GM23338 (cell line): ENCODE measurements around the gene INPP5K. TPM values are rescaled to one million over a fixed set of nuclear protein-coding genes. Genes with fewer than 3 reads are reported as not detected.
A peak's percentile ranks its signal among the peaks of the same experiment; 100 is the strongest.

Experiments used
- ATAC-seq: fragments of 200-7000 bp; cut with Tn5 transposase; 3 replicates; pipeline ENCODE4 v1.9.1; 2020
- DNase-seq: peaks from one replicate; pipeline ENCODE4 v3.0.0-alpha.2; 2015; ENCODE audit warnings: low spot score
- H2AFZ ChIP-seq: fragments of 200-600 bp; sonication (generic); 2 replicates; pipeline ENCODE4 v1.8.0; 2016; ENCODE audit warnings: antibody characterized with exemption, mild to moderate bottlenecking, moderate library complexity
- H3F3A ChIP-seq: fragments of 200-600 bp; sonication (generic); replicated peaks from 2 replicates; pipeline ENCODE4 v1.8.0; 2017; ENCODE audit warnings: antibody characterized with exemption, mixed run types, low read depth
- H3K27ac ChIP-seq: fragments of 200-600 bp; sonication (generic); 2 replicates; pipeline ENCODE4 v1.6.1; 2016; ENCODE audit warnings: low read depth
- H3K27me3 ChIP-seq: fragments of 200-600 bp; sonication (generic); 2 replicates; pipeline ENCODE4 v1.8.0; 2016; ENCODE audit warnings: mild to moderate bottlenecking, mixed run types, moderate library complexity; ENCODE audit not compliant: insufficient read depth
- H3K36me3 ChIP-seq: fragments of 200-600 bp; sonication (generic); 2 replicates; pipeline ENCODE4 v1.8.0; 2016; ENCODE audit warnings: mild to moderate bottlenecking; ENCODE audit not compliant: insufficient read depth
- H3K4me1 ChIP-seq: fragments of 200-600 bp; sonication (generic); 2 replicates; pipeline ENCODE4 v1.8.0; 2016; ENCODE audit warnings: mild to moderate bottlenecking, moderate library complexity; ENCODE audit not compliant: insufficient read depth
- H3K4me2 ChIP-seq: fragments of 200-600 bp; sonication (generic); 2 replicates; pipeline ENCODE4 v1.7.1; 2017; ENCODE audit warnings: mixed run types
- H3K4me3 ChIP-seq: fragments of 200-600 bp; sonication (generic); 2 replicates; pipeline ENCODE4 v1.6.1; 2016; ENCODE audit warnings: mixed run types
- H3K79me2 ChIP-seq: fragments of 200-600 bp; sonication (generic); replicated peaks from 2 replicates; pipeline ENCODE4 v1.8.0; 2017; ENCODE audit warnings: mild to moderate bottlenecking; ENCODE audit not compliant: insufficient read depth
- H3K9me2 ChIP-seq: fragments of 200-600 bp; sonication (generic); 2 replicates; pipeline ENCODE4 v1.8.0; 2017; ENCODE audit not compliant: insufficient read depth
- H4K20me1 ChIP-seq: fragments of 200-600 bp; sonication (generic); replicated peaks from 2 replicates; pipeline ENCODE4 v1.8.0; 2017; ENCODE audit warnings: mild to moderate bottlenecking; ENCODE audit not compliant: insufficient read depth
- H3K27ac Mint-ChIP-seq: 2 replicates; pipeline ENCODE4 v1.8.0; 2020; ENCODE audit warnings: inconsistent platforms, mild to moderate bottlenecking, moderate library complexity, mixed read lengths
- H3K27me3 Mint-ChIP-seq: 3 replicates; pipeline ENCODE4 v1.8.0; 2022; ENCODE audit warnings: low read depth, mild to moderate bottlenecking, moderate library complexity, mixed read lengths, inconsistent platforms; ENCODE audit not compliant: insufficient read depth, poor library complexity
- H3K36me3 Mint-ChIP-seq: 3 replicates; pipeline ENCODE4 v1.8.0; 2021; ENCODE audit warnings: low read depth, mild to moderate bottlenecking, inconsistent platforms, moderate library complexity, mixed read lengths
- H3K4me1 Mint-ChIP-seq: 3 replicates; pipeline ENCODE4 v1.8.0; 2020; ENCODE audit warnings: mild to moderate bottlenecking, inconsistent platforms, mixed read lengths
- H3K4me3 Mint-ChIP-seq: 3 replicates; pipeline ENCODE4 v1.8.0; 2021; ENCODE audit warnings: moderate library complexity, mild to moderate bottlenecking, inconsistent platforms, mixed read lengths
- H3K9me3 Mint-ChIP-seq: 3 replicates; pipeline ENCODE4 v1.8.0; 2020; ENCODE audit warnings: moderate library complexity, mild to moderate bottlenecking, inconsistent platforms, mixed read lengths
- CREB1 ChIP-seq: fragments of 250-450 bp; sonication (Bioruptor Pico); IDR thresholded peaks from 2 replicates; pipeline ENCODE4 v1.5.0; 2020; ENCODE audit warnings: low read depth, mild to moderate bottlenecking, moderate library complexity
- EZH2 ChIP-seq: fragments of 200-600 bp; sonication (generic); IDR thresholded peaks from one replicate; pipeline ENCODE4 v1.8.0; 2017; ENCODE audit warnings: antibody characterized with exemption, mild to moderate bottlenecking, low read depth; ENCODE audit not compliant: unreplicated experiment
- EZH2phosphoT487 ChIP-seq: fragments of 200-600 bp; sonication (generic); IDR thresholded peaks from one replicate; pipeline ENCODE4 v1.8.1; 2018; ENCODE audit warnings: antibody characterized with exemption; ENCODE audit not compliant: unreplicated experiment
- JUNB ChIP-seq: IDR thresholded peaks from one replicate; pipeline ENCODE4 v1.6.1; 2016; ENCODE audit warnings: antibody characterized with exemption; ENCODE audit not compliant: unreplicated experiment
- NANOG ChIP-seq: IDR thresholded peaks from 2 replicates; pipeline ENCODE4 v1.6.1; 2016; ENCODE audit warnings: antibody characterized with exemption, borderline replicate concordance
- POLR2AphosphoS5 ChIP-seq: IDR thresholded peaks from 2 replicates; pipeline ENCODE4 v1.6.1; 2016; ENCODE audit warnings: antibody characterized with exemption, low read depth
- STAT1 ChIP-seq: IDR thresholded peaks from one replicate; pipeline ENCODE4 v1.6.1; 2016; ENCODE audit warnings: antibody characterized with exemption; ENCODE audit not compliant: unreplicated experiment
- ZNF114 ChIP-seq: fragments of 250-450 bp; sonication (Bioruptor Pico); IDR thresholded peaks from 2 replicates; pipeline ENCODE4 v1.5.0; 2020; ENCODE audit warnings: mild to moderate bottlenecking, moderate library complexity
- ZNF331 ChIP-seq: fragments of 250-450 bp; sonication (Bioruptor Pico); IDR thresholded peaks from 2 replicates; pipeline ENCODE4 v1.5.0; 2020; ENCODE audit warnings: low read depth, mild to moderate bottlenecking, moderate library complexity
- polyA plus RNA-seq: library from polyadenylated mRNA; unstranded; fragments of >200 nt; fragmentation: Nextera tagmentation; extraction: Ambion mirVana; gene quantifications from 2 replicates; pipeline ENCODE4 v1.2.1, GENCODE V29; 2016
- total RNA-seq: library from RNA; depleted of rRNA; stranded (reverse); fragments of >200 nt; shearing (Covaris generic); gene quantifications from 2 replicates; pipeline ENCODE4 v1.2.3, GENCODE V29; 2014
- TF ChIP-seq, protein P1 (sequence below): IDR thresholded peaks from one replicate; pipeline ENCODE4 v1.6.1; 2018; ENCODE audit warnings: antibody characterized with exemption; ENCODE audit not compliant: unreplicated experiment
- TF ChIP-seq, protein P2 (sequence below), 2 experiments: fragments of 200-600 bp in 1 of 2; sonication (generic) in 1 of 2; conservative IDR thresholded peaks; 2 replicates each; pipeline versions ENCODE4 v1.5.1 to v1.6.1; 2016 to 2017; ENCODE audit warnings: antibody characterized with exemption in 2 of 2, low read depth in 2 of 2, mild to moderate bottlenecking in 2 of 2, moderate library complexity in 1 of 2
- TF ChIP-seq, protein P3 (sequence below): IDR thresholded peaks from 2 replicates; pipeline ENCODE4 v1.6.1; 2016; ENCODE audit warnings: antibody characterized with exemption

The INPP5K gene
- total and polyA plus RNA-seq, 2 experiments from 2014 or later = 8.4 to 29.7 TPM

DNA sequence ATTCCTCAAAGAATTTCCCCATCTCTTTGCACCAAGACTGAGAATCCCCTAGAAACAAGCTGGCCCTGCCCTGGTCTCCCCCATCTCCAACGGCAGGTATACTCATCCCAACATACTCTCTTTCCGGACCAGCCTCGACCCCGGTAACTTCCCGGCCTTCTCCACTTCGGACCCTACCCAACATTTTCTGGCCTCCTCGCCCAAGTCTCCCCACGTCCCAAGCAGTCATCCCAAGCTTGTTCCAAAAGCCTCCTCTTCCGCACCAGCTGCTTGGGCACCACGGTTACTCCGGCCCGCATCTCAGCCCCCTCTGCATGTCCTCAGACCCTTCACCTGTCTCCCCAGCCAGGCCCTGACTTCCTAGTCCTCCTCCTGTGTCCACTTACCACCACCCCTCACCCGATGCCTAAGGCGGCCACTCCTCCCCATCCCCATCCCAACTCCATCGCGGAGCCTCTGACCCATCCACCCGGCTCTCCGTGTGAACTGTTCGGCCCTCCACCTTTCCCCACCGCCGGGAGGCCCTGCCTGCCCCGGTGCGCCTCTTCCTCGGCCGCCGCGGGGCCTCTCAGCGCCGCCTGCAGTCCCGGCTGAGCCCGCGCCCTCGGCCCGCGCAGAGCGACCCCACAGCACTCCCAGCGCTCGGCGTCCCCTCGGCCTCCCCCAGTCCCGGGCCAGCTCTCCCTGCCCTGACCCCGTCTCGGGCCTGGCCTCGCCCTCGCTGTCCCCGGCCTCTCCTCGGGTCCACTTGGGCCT lies 45.2 kb upstream of the INPP5K start:
- Histone ChIP-seq H3K36me3 (no peaks in the 10 kb centered on the region), H3K4me1 (peaks cover 12% of the 10 kb centered on the region; the same call in 1 of the 2 replicates), H3K79me2 (peaks cover 43% of the 10 kb centered on the region), H2AFZ (no peak overlapping the region), H3K4me2 (peak overlapping the region; percentile 84), H3F3A (no peaks in the 10 kb centered on the region; the same call in 1 of the 2 replicates), H3K27me3 (no peaks in the 10 kb centered on the region), H3K9me2 (no peaks in the 10 kb centered on the region), H3K4me3 (peak overlapping the region; percentile 70), H3K27ac (no peak overlapping the region), H4K20me1 (peaks cover 34% of the 10 kb centered on the region)
- ATAC-seq (peak; percentile 69), DNase-seq (peak; percentile 60)
- Mint-ChIP-seq H3K4me1 (peaks cover 33% of the 10 kb centered on the region), H3K4me3 (peak overlapping the region; percentile 89), H3K9me3 (peaks cover 6% of the 10 kb centered on the region; the same call in 2 of the 3 replicates), H3K36me3 (peaks cover 3% of the 10 kb centered on the region; the same call in 2 of the 3 replicates), H3K27me3 (peaks cover 26% of the 10 kb centered on the region), H3K27ac (peak overlapping the region; percentile 4; the same call in 1 of the 2 replicates)
- TF ChIP-seq, protein P1, sequence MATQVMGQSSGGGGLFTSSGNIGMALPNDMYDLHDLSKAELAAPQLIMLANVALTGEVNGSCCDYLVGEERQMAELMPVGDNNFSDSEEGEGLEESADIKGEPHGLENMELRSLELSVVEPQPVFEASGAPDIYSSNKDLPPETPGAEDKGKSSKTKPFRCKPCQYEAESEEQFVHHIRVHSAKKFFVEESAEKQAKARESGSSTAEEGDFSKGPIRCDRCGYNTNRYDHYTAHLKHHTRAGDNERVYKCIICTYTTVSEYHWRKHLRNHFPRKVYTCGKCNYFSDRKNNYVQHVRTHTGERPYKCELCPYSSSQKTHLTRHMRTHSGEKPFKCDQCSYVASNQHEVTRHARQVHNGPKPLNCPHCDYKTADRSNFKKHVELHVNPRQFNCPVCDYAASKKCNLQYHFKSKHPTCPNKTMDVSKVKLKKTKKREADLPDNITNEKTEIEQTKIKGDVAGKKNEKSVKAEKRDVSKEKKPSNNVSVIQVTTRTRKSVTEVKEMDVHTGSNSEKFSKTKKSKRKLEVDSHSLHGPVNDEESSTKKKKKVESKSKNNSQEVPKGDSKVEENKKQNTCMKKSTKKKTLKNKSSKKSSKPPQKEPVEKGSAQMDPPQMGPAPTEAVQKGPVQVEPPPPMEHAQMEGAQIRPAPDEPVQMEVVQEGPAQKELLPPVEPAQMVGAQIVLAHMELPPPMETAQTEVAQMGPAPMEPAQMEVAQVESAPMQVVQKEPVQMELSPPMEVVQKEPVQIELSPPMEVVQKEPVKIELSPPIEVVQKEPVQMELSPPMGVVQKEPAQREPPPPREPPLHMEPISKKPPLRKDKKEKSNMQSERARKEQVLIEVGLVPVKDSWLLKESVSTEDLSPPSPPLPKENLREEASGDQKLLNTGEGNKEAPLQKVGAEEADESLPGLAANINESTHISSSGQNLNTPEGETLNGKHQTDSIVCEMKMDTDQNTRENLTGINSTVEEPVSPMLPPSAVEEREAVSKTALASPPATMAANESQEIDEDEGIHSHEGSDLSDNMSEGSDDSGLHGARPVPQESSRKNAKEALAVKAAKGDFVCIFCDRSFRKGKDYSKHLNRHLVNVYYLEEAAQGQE = no peak
- TF ChIP-seq ZNF114 (CRISPR knock-in tag) = no peak
- TF ChIP-seq POLR2AphosphoS5 = no peak
- TF ChIP-seq, protein P2, sequence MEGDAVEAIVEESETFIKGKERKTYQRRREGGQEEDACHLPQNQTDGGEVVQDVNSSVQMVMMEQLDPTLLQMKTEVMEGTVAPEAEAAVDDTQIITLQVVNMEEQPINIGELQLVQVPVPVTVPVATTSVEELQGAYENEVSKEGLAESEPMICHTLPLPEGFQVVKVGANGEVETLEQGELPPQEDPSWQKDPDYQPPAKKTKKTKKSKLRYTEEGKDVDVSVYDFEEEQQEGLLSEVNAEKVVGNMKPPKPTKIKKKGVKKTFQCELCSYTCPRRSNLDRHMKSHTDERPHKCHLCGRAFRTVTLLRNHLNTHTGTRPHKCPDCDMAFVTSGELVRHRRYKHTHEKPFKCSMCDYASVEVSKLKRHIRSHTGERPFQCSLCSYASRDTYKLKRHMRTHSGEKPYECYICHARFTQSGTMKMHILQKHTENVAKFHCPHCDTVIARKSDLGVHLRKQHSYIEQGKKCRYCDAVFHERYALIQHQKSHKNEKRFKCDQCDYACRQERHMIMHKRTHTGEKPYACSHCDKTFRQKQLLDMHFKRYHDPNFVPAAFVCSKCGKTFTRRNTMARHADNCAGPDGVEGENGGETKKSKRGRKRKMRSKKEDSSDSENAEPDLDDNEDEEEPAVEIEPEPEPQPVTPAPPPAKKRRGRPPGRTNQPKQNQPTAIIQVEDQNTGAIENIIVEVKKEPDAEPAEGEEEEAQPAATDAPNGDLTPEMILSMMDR (conservative IDR thresholded peaks at IDR 0.05; ENCODE audit: low read depth in 2 of 2) = peak in 1 of 2 experiments; percentile 9; a peak in 1 of 4 replicates

GRCh38 chr17:1560858-1561355 lies 44.5 kb upstream of the INPP5K start:
- Histone ChIP-seq H3K36me3 (no peaks in the 10 kb centered on the region), H3K4me1 (peaks cover 12% of the 10 kb centered on the region; the same call in 1 of the 2 replicates), H3K79me2 (peaks cover 50% of the 10 kb centered on the region), H3F3A (no peaks in the 10 kb centered on the region; the same call in 1 of the 2 replicates), H3K27me3 (no peaks in the 10 kb centered on the region), H4K20me1 (peaks cover 41% of the 10 kb centered on the region), H3K4me2 (peak overlapping the region; percentile 84), H3K9me2 (no peaks in the 10 kb centered on the region), H3K27ac (no peak overlapping the region), H3K4me3 (peak overlapping the region; percentile 70), H2AFZ (no peak overlapping the region)
- Mint-ChIP-seq H3K9me3 (peaks cover 6% of the 10 kb centered on the region; the same call in 2 of the 3 replicates), H3K4me1 (peaks cover 31% of the 10 kb centered on the region), H3K27ac (peak overlapping the region; percentile 4; the same call in 1 of the 2 replicates), H3K36me3 (peaks cover 8% of the 10 kb centered on the region), H3K4me3 (peak overlapping the region; percentile 89), H3K27me3 (peaks cover 26% of the 10 kb centered on the region)
- DNase-seq (no peak), ATAC-seq (no peak)
- TF ChIP-seq ZNF331 (no peak), EZH2 (no peak), ZNF114 (CRISPR knock-in tag) (no peak), POLR2AphosphoS5 (no peak), NANOG (no peak), CREB1 (CRISPR knock-in tag) (no peak), EZH2phosphoT487 (no peak), JUNB (no peak), STAT1 (no peak)
- TF ChIP-seq, protein P3, sequence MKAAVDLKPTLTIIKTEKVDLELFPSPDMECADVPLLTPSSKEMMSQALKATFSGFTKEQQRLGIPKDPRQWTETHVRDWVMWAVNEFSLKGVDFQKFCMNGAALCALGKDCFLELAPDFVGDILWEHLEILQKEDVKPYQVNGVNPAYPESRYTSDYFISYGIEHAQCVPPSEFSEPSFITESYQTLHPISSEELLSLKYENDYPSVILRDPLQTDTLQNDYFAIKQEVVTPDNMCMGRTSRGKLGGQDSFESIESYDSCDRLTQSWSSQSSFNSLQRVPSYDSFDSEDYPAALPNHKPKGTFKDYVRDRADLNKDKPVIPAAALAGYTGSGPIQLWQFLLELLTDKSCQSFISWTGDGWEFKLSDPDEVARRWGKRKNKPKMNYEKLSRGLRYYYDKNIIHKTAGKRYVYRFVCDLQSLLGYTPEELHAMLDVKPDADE = no peak
- TF ChIP-seq, protein P2 (conservative IDR thresholded peaks at IDR 0.05; ENCODE audit: low read depth in 2 of 2) = no peak
